PC-9 (cell line): Measurements from ENCODE around the gene HTATSF1. TPM values are rescaled to one million over a fixed set of nuclear protein-coding genes. Genes with fewer than 3 reads are reported as not detected.

Experiments
- BruUV-seq: library from RNA; stranded (reverse); fragments of 400-500 nt; replicated peaks from 2 replicates; lab custom pipeline; 2021; lab: Mats Ljungman, UMichigan
- CTCF ChIA-PET: fragments of 300-600 bp; sonication (Branson Sonifier 250); formaldehyde crosslinking; loops from one replicate; lab custom pipeline; 2022; ENCODE audit warnings: antibody characterized with exemption; lab: Charles Lee
- POLR2A ChIA-PET: fragments of 300-600 bp; sonication (Branson Sonifier 250); formaldehyde crosslinking; loops from one replicate; lab custom pipeline; 2022; ENCODE audit warnings: antibody characterized with exemption; ENCODE audit not compliant: unreplicated experiment; lab: Charles Lee
- DNase-seq, 2 experiments: peaks; one replicate each; pipeline versions ENCODE4 v3.0.0 to v3.0.0-alpha.2; 2015 to 2022; ENCODE audit warnings: mixed read lengths in 1 of 2
- H2AFZ ChIP-seq: fragments of 200-600 bp; sonication (generic); 2 replicates; pipeline ENCODE4 v1.8.1; 2017; ENCODE audit warnings: antibody characterized with exemption
- H3F3A ChIP-seq: fragments of 200-600 bp; sonication (generic); 2 replicates; pipeline ENCODE4 v1.8.1; 2017; ENCODE audit warnings: antibody characterized with exemption, mild to moderate bottlenecking, low read depth; ENCODE audit not compliant: insufficient read depth
- H3K27ac ChIP-seq: fragments of 200-600 bp; sonication (generic); 2 replicates; pipeline ENCODE4 v1.6.1; 2016; ENCODE audit warnings: mixed run types
- H3K27me3 ChIP-seq: fragments of 200-600 bp; sonication (generic); 2 replicates; pipeline ENCODE4 v1.6.1; 2016; ENCODE audit warnings: low read depth, mixed run types; ENCODE audit not compliant: insufficient read depth
- H3K36me3 ChIP-seq: fragments of 200-600 bp; sonication (generic); 2 replicates; pipeline ENCODE4 v1.6.1; 2016; ENCODE audit warnings: low read depth, mixed run types
- H3K4me1 ChIP-seq: fragments of 200-600 bp; sonication (generic); replicated peaks from 2 replicates; pipeline ENCODE4 v1.6.1; 2016; ENCODE audit warnings: mixed run types; ENCODE audit not compliant: insufficient read depth
- H3K4me2 ChIP-seq: fragments of 200-600 bp; sonication (generic); 2 replicates; pipeline ENCODE4 v1.6.1; 2017; ENCODE audit warnings: mixed run types
- H3K4me3 ChIP-seq: fragments of 200-600 bp; sonication (generic); 2 replicates; pipeline ENCODE4 v1.6.1; 2016; ENCODE audit warnings: mixed run types
- H3K79me2 ChIP-seq: fragments of 200-600 bp; sonication (generic); 2 replicates; pipeline ENCODE4 v1.6.1; 2017; ENCODE audit warnings: low read depth, mixed run types
- H3K9me2 ChIP-seq: fragments of 200-600 bp; sonication (generic); 2 replicates; pipeline ENCODE4 v1.8.1; 2017; ENCODE audit warnings: mild to moderate bottlenecking; ENCODE audit not compliant: insufficient read depth
- H3K9me3 ChIP-seq: fragments of 200-600 bp; sonication (generic); 2 replicates; pipeline ENCODE4 v1.8.1; 2016; ENCODE audit warnings: low read depth; ENCODE audit not compliant: insufficient read depth
- H4K20me1 ChIP-seq: fragments of 200-600 bp; sonication (generic); 2 replicates; pipeline ENCODE4 v1.8.1; 2017; ENCODE audit not compliant: insufficient read depth
- EZH2 ChIP-seq: fragments of 200-600 bp; sonication (generic); IDR thresholded peaks from 2 replicates; pipeline ENCODE4 v1.8.0; 2017; ENCODE audit warnings: antibody characterized with exemption, low read depth
- intact Hi-C: fragments of 100-400 bp; cut with micrococcal nuclease; formaldehyde crosslinking; loops from one replicate; pipeline ENCODE4 v1.10.0; 2022; ENCODE audit not compliant: unreplicated experiment
- total RNA-seq: library from RNA; stranded (reverse); gene quantifications from 2 replicates; pipeline ENCODE4 v1.2.3, GENCODE V29; 2021
- TF ChIP-seq, protein P1 (sequence below): fragments of 200-600 bp; sonication (generic); conservative IDR thresholded peaks from 2 replicates; pipeline ENCODE4 v1.6.1; 2017; ENCODE audit warnings: mixed run types, antibody characterized with exemption, mild to moderate bottlenecking, moderate library complexity

The HTATSF1 gene
- total RNA-seq, 1 experiment from 2014 or later = 72.4 TPM

- ChIA-PET CTCF (no interaction called here), POLR2A (no interaction called here)
- Histone ChIP-seq H3K27ac (no peak overlapping the region), H3K9me3 (no peaks in the 10 kb centered on the region), H3K27me3 (no peaks in the 10 kb centered on the region), H3K36me3 (peaks cover 62% of the 10 kb centered on the region), H3K4me1 (no peaks in the 10 kb centered on the region), H4K20me1 (peaks cover 16% of the 10 kb centered on the region; the same call in 1 of the 2 replicates), H3K9me2 (no peaks in the 10 kb centered on the region), H3K4me3 (no peak overlapping the region), H3F3A (no peaks in the 10 kb centered on the region), H3K4me2 (no peak overlapping the region), H3K79me2 (peaks cover 75% of the 10 kb centered on the region), H2AFZ (no peak overlapping the region)
- BruUV-seq = no TSS peak
- DNase-seq = no peak
- intact Hi-C loops = no loop called here
- TF ChIP-seq, protein P1, sequence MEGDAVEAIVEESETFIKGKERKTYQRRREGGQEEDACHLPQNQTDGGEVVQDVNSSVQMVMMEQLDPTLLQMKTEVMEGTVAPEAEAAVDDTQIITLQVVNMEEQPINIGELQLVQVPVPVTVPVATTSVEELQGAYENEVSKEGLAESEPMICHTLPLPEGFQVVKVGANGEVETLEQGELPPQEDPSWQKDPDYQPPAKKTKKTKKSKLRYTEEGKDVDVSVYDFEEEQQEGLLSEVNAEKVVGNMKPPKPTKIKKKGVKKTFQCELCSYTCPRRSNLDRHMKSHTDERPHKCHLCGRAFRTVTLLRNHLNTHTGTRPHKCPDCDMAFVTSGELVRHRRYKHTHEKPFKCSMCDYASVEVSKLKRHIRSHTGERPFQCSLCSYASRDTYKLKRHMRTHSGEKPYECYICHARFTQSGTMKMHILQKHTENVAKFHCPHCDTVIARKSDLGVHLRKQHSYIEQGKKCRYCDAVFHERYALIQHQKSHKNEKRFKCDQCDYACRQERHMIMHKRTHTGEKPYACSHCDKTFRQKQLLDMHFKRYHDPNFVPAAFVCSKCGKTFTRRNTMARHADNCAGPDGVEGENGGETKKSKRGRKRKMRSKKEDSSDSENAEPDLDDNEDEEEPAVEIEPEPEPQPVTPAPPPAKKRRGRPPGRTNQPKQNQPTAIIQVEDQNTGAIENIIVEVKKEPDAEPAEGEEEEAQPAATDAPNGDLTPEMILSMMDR = no peak
- no peak for TF ChIP-seq EZH2
Measured at GRCh38 chrX:136542281-136542680, 44.9 kb downstream of the HTATSF1 start.

DNA sequence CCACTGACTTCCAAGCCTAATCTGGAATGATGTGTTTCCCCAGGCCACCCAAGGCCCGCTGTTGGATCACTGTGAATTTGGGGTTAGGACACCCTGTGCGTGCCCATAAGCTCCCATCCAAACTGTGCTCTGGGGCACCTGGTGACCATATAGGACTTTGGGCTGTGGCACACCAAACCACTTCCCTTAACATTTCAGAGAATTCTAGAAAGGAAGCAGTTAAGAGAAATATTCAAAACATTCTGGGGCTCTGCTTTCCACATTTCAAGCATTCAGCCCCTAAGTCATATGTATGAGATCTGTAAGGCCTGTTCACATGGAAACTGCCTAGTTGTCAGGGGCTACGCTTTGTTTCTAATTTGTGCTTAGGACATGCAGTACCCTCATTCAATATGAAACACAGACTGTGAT, 49.0 kb downstream of the HTATSF1 start:
- POLR2A ChIA-PET = no interaction called here
- peaks cover 42% of the 10 kb centered on the region for H3K79me2 ChIP-seq
- CTCF ChIA-PET = no interaction called here
- BruUV-seq = no TSS peak
- no peaks in the 10 kb centered on the region for H3K9me3 ChIP-seq
- no peak overlapping the region for H3K4me3 ChIP-seq
- TF ChIP-seq EZH2 = no peak
- TF ChIP-seq, protein P1 = no peak
- H3K9me2 ChIP-seq = no peaks in the 10 kb centered on the region
- H3K27me3 ChIP-seq = no peaks in the 10 kb centered on the region
- peaks cover 44% of the 10 kb centered on the region for H3K36me3 ChIP-seq
- H3F3A ChIP-seq = peaks cover 6% of the 10 kb centered on the region; the same call in 1 of the 2 replicates
- no peaks in the 10 kb centered on the region for H3K4me1 ChIP-seq
- intact Hi-C loops = no loop called here
- peaks cover 16% of the 10 kb centered on the region; the same call in 1 of the 2 replicates for H4K20me1 ChIP-seq
- no peak overlapping the region for H3K27ac ChIP-seq
- H3K4me2 ChIP-seq = no peak overlapping the region
- no peak for DNase-seq
- no peak overlapping the region for H2AFZ ChIP-seq

DNA sequence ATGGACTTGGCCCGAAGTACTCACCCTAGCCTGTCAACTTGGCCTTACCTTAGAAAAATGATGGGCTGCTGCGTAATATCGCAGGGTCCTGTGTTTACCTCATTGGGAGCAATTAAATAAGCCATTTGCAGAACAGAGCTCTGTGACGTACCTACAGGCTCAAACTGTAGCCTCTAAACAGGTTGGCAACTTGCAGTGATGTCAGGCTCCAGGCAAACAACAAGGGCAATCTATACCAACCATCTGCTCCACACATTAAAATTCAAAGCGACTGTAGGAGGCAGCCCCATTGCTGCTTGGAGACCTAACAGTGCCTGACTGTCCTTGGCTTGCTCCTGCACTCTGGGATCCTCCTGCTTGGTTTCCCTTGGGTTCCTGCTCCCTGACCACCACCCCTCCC, 51.8 kb downstream of the HTATSF1 start:
- DNase-seq = no peak
- TF ChIP-seq, protein P1 = no peak
- TF ChIP-seq EZH2 = no peak
- Histone ChIP-seq H2AFZ (no peak overlapping the region), H3F3A (peaks cover 13% of the 10 kb centered on the region; the same call in 1 of the 2 replicates), H3K4me2 (no peak overlapping the region), H3K27ac (no peak overlapping the region), H3K4me3 (no peak overlapping the region), H3K79me2 (0 out of 2 replicates have a peak, but pooled peaks cover 20% of the 10 kb centered on the region), H3K9me3 (no peaks in the 10 kb centered on the region), H3K36me3 (peaks cover 34% of the 10 kb centered on the region), H3K4me1 (no peaks in the 10 kb centered on the region), H3K9me2 (no peaks in the 10 kb centered on the region), H4K20me1 (no peaks in the 10 kb centered on the region), H3K27me3 (no peaks in the 10 kb centered on the region)
- intact Hi-C loops = no loop called here
- POLR2A ChIA-PET = no interaction called here
- BruUV-seq = no TSS peak
- CTCF ChIA-PET = no interaction called here
